Activated T-cell treated with anti-CD3 and anti-CD28 coated beads, Interleukin-2, amount 50 U/mL, for 72 hours (primary cell): ENCODE results near the gene LMAN2. TPM values are rescaled to one million over a fixed set of nuclear protein-coding genes. Genes with fewer than 3 reads are reported as not detected.
"Not testable (repeated sequence)": the region's sequence is repeated elsewhere in the genome, so short reads cannot be mapped to it uniquely, and the experiment has no call there.

Experiments used
- ATAC-seq, 2 donors: fragments of 150-1000 bp; cut with Tn5 transposase; replicated peaks in 1 of 2; 2 replicates each; pipeline ENCODE4 v1.10.0; 2021; ENCODE audit warnings: moderate library complexity in 2 of 2, mild to moderate bottlenecking in 1 of 2
- DNase-seq, 2 donors: peaks; one replicate each; pipeline ENCODE4 v3.0.0; 2021 to 2022; ENCODE audit warnings: mixed read lengths in 1 of 2
- H3K27ac Mint-ChIP-seq: one replicate; pipeline ENCODE4 v1.8.0; 2022; ENCODE audit warnings: mild to moderate bottlenecking, moderate library complexity, mixed read lengths
- H3K27me3 Mint-ChIP-seq: one replicate; pipeline ENCODE4 v1.8.0; 2022; ENCODE audit warnings: low read depth, mixed read lengths
- H3K36me3 Mint-ChIP-seq, 2 donors: one replicate each; pipeline ENCODE4 v1.8.0; 2022; ENCODE audit warnings: mixed read lengths in 2 of 2, mild to moderate bottlenecking in 1 of 2; ENCODE audit not compliant: insufficient read depth in 2 of 2
- H3K4me1 Mint-ChIP-seq: one replicate; pipeline ENCODE4 v1.8.0; 2022; ENCODE audit warnings: low read depth, mixed read lengths
- H3K4me3 Mint-ChIP-seq, 2 donors: one replicate each; pipeline ENCODE4 v1.8.0; 2022; ENCODE audit warnings: mild to moderate bottlenecking in 2 of 2, mixed read lengths in 2 of 2, moderate library complexity in 2 of 2
- H3K9me3 Mint-ChIP-seq, 2 donors: one replicate each; pipeline ENCODE4 v1.8.0; 2022; ENCODE audit warnings: mixed read lengths in 2 of 2
- total RNA-seq, 2 donors: library from RNA; stranded (reverse); gene quantifications; one replicate each; pipeline ENCODE4 v1.2.3, GENCODE V29; 2022

The LMAN2 gene
- total RNA-seq, 2 donors from 2014 or later, result 115 to 124 TPM

GRCh38 chr5:177388521-177389052, 37.1 kb upstream of the LMAN2 start:
- Mint-ChIP-seq H3K27ac (no peak overlapping the region), H3K4me3 (peak overlapping the region; percentile 26 to 71), H3K27me3 (no peaks in the 10 kb centered on the region), H3K9me3 (no peaks in the 10 kb centered on the region), H3K4me1 (peaks cover 37% of the 10 kb centered on the region), H3K36me3 (no peaks in the 10 kb centered on the region)
- no peak for ATAC-seq
- DNase-seq, result no peak

- DNase-seq (no peak), ATAC-seq (no peak)
- Mint-ChIP-seq H3K4me1 (peaks cover 42% of the 10 kb centered on the region), H3K9me3 (no peaks in the 10 kb centered on the region), H3K36me3 (no peaks in the 10 kb centered on the region), H3K4me3 (no peak overlapping the region), H3K27ac (no peak overlapping the region), H3K27me3 (no peaks in the 10 kb centered on the region)
Observed at GRCh38 chr5:177387405-177387804, 35.9 kb upstream of the LMAN2 start.

GRCh38 chr5:177386542-177386941, 35.1 kb upstream of the LMAN2 start:
- Mint-ChIP-seq H3K9me3 (no peaks in the 10 kb centered on the region), H3K4me3 (no peak overlapping the region), H3K4me1 (peaks cover 43% of the 10 kb centered on the region), H3K36me3 (no peaks in the 10 kb centered on the region), H3K27ac (no peak overlapping the region), H3K27me3 (no peaks in the 10 kb centered on the region)
- ATAC-seq (no peak), DNase-seq (no peak)

DNA sequence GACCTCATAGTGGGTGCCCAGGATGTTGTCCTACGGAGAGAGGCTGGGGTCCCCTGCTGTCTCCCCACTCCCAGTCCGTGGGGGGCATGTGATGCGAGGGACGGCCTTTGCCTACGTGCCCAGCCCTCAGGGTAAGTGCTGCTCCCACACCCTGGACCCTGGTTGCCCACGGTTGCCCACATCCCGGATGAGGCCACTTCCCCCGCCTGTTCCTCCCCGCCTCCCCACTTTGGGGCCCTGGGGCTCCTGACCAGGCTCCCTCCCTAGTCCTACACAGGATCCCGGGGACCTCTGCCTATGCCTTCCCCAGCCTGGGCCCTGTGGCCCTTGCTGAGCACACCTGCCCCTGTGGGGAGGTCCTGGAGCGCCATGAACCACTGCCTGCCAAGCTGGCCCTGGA, 34.3 kb upstream of the LMAN2 start:
- Mint-ChIP-seq H3K36me3 (no peaks in the 10 kb centered on the region), H3K27me3 (no peaks in the 10 kb centered on the region), H3K4me1 (peaks cover 35% of the 10 kb centered on the region), H3K9me3 (no peaks in the 10 kb centered on the region), H3K4me3 (no peak overlapping the region), H3K27ac (no peak overlapping the region)
- ATAC-seq (no peak), DNase-seq (no peak)

DNA sequence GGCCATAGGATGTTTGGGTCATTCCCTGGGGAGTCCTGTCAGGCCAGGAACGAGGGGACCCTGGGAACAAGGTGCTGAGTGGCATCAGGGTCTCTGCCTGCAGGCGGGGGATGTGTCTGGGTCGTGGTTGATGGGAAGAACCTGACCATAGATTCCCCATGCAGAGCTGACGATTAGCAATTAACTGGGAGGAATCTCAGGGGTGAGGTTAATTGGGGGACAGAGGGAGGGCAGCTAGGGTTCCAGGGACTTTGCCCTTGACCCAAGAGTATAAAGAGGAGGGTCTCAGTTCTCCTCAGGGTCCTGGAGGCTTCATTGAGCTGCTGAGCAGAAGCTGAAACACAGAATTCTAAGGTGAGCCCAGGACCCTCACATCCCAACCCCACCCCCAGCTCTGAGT, 32.7 kb upstream of the LMAN2 start, which contains the start of gene SLC34A1:
Gene SLC34A1, plus strand, starts transcription at position 301 of the 400 bp plus-strand sequence. CDS start 1,308 bp downstream, outside the sequence.
- ATAC-seq, result no peak
- no peaks in the 10 kb centered on the region for H3K36me3 Mint-ChIP-seq
- H3K4me3 Mint-ChIP-seq, result no peak within 1 kb of the TSS
- H3K27me3 Mint-ChIP-seq, result no peaks in the 10 kb centered on the region
- no peak within 1 kb of the TSS for H3K27ac Mint-ChIP-seq
- H3K4me1 Mint-ChIP-seq, result peaks cover 32% of the 10 kb centered on the region
- no peaks in the 10 kb centered on the region for H3K9me3 Mint-ChIP-seq
- no peak for DNase-seq

DNA sequence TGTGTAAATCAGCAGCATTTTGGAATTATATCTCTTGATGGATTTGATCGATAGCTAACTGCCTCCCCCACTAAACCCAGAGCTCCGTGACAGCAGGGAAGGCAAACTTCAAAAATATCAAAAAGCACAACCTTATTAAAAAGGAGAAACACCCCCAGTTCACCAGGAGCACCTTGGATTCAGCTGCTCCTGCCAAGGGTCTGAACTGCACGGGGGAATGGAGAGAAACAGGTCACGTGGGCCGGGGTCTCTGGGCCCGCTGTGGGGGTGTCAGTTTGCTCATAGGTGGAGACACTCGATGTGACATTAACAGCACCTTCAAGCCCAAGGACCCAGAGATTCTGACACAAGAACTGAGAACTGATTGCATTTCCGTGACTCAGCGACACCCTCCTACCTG, 31.7 kb upstream of the LMAN2 start:
- DNase-seq, result no peak
- Mint-ChIP-seq H3K4me1 (peaks cover 27% of the 10 kb centered on the region), H3K4me3 (no peak overlapping the region), H3K36me3 (no peaks in the 10 kb centered on the region), H3K27ac (no peak overlapping the region), H3K9me3 (no peaks in the 10 kb centered on the region), H3K27me3 (no peaks in the 10 kb centered on the region)
- ATAC-seq, result no peak

DNA sequence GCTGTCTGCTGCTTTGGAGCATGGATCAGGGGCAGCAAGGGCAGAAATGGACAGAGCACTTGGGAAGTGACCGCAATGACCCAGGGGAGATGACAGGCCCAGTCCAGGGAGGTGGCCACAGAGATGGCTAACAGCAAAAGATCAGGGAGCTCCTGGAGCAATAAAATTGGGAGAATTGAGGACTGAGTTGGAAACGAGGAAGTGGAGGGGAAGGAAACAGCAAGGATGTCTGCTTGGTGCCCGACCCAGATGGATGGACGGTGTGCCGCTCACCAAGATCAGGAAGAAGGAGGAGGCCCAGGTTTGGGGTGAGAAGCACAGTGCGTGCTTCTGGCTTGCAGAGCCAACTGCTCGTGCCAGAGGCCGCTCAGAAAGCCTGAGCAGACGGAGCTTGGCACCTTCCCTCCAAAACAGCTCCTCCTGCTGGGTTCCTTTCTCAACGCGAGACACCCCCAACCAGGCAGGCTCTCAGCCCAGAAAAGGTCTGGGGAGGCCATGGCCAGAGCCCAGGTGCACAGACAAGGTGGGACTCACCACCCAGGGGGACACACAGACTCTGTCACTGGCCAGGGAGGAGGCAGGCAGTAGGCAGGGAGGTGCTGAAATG, 31.1 kb upstream of the LMAN2 start:
- DNase-seq (peak; percentile 27 to 37), ATAC-seq (peak in 1 of 2 donors; percentile 48)

DNA sequence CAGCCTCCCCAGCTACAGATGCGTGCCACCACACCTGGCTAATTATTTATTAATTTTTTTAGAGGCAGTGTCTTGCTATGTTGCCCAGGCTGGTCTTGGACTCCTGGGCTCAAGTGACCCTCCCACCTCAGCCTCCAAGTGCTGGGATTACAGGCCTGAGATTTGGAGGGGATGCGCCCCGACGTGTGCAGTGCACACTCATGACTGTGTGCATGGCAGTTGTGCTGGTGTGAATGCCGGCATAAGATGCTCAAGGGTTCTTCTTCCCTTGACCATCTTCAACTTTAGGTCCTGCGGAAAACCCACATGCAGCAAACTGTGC, 29.3 kb upstream of the LMAN2 start:
- Mint-ChIP-seq H3K9me3 (no peaks in the 10 kb centered on the region), H3K36me3 (no peaks in the 10 kb centered on the region), H3K4me3 (no peak overlapping the region), H3K27ac (no peak overlapping the region), H3K4me1 (peaks cover 27% of the 10 kb centered on the region), H3K27me3 (no peaks in the 10 kb centered on the region)
- DNase-seq (no peak), ATAC-seq (no peak)

More for the DNA sequence above, 31.1 kb upstream of the LMAN2 start:
- Mint-ChIP-seq H3K4me1 (peaks cover 27% of the 10 kb centered on the region), H3K4me3 (no peak overlapping the region), H3K36me3 (no peaks in the 10 kb centered on the region), H3K27ac (no peak overlapping the region), H3K27me3 (no peaks in the 10 kb centered on the region), H3K9me3 (no peaks in the 10 kb centered on the region)

DNA sequence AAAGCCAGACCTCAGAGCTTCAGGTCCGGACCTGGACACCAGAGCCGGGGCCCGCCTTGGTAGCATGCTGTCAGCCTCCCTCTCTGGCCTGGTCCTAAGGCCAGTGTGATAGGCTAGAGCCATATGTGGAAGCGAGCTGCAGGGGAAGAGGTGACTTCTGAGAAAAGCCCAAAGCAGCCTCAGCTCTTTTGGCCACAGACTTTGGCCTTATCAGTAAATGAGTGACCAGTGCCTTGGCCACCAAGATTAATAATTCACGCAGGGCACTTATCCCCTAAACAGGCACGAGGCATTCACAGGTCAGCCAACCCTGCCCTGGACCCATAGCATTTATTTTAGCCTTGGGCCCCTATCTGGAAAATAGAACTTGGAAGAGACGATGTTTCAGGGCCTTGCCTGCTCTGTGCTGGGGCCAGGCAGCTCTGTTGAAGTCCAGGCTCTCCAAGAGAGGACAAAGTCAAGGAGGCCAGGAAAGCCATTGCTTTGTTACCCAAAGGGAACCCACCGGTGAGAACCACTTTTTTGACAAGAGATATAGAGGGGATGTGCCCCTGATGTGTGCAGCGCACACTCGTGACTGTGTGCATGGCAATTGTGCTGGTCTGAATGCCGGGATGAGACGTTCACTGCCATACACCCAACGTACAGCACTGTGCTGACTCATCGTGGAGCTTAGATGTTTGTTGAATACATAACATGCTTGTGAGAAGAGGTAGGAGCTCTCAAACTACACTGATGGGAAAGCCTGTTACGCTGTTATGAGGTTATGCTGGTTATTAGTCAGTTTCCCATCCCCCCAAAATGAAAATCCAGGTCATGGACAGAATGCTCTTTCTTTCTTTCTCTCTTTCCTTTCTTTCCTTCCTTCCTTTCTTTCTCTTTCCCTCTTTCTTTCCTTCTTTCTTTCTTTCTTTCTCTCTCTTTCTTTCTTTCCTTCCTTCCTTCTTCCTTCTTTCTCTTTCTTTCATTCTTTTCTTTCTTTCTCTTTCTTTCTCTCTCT, 27.7 kb upstream of the LMAN2 start:
- H3K4me3 Mint-ChIP-seq, result peak overlapping the region; percentile 38 to 45
- DNase-seq (peak; percentile 43 to 54), ATAC-seq (peak; percentile 92 to 99)
- H3K36me3 Mint-ChIP-seq, result no peaks in the 10 kb centered on the region
- H3K4me1 Mint-ChIP-seq, result peaks cover 35% of the 10 kb centered on the region
- peak overlapping the region; percentile 87 for H3K27ac Mint-ChIP-seq
- no peaks in the 10 kb centered on the region for H3K9me3 Mint-ChIP-seq
- H3K27me3 Mint-ChIP-seq, result no peaks in the 10 kb centered on the region

- Mint-ChIP-seq H3K4me3 (no peak overlapping the region), H3K36me3 (no peaks in the 10 kb centered on the region), H3K27me3 (no peaks in the 10 kb centered on the region), H3K4me1 (peaks cover 46% of the 10 kb centered on the region), H3K9me3 (no peaks in the 10 kb centered on the region), H3K27ac (no peak overlapping the region)
- ATAC-seq (no peak), DNase-seq (no peak)
Observed at GRCh38 chr5:177377851-177378776, 26.6 kb upstream of the LMAN2 start.

- Mint-ChIP-seq H3K9me3 (no peaks in the 10 kb centered on the region), H3K36me3 (no peaks in the 10 kb centered on the region), H3K4me1 (peaks cover 56% of the 10 kb centered on the region), H3K4me3 (no peak overlapping the region), H3K27me3 (no peaks in the 10 kb centered on the region), H3K27ac (peak overlapping the region; percentile 68)
- DNase-seq (no peak), ATAC-seq (no peak)
Observed at GRCh38 chr5:177376107-177376506, 24.6 kb upstream of the LMAN2 start.

DNA sequence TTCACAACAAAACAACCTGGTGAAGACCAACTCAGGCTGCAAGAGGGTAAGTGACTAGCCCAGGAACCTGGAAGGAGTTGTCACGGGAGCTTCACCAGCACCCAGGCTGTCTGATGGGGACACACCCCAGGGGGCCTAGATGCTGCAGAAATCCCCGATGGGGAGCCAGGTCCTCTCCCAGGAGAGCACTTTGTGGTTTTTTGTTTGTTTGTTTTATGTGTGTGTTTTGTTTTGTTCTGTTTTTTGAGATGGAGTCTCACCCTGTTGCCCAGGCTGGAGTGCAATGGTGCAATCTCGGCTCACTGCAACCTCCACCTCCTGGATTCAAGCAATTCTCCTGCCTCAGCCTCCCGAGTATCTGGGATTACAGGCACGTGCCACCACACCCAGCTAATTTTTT, 24.0 kb upstream of the LMAN2 start:
- not testable (repeated sequence) for ATAC-seq, DNase-seq, H3K36me3 Mint-ChIP-seq, H3K27ac Mint-ChIP-seq, H3K27me3 Mint-ChIP-seq, H3K9me3 Mint-ChIP-seq, H3K4me3 Mint-ChIP-seq
- peaks cover 57% of the 10 kb centered on the region for H3K4me1 Mint-ChIP-seq
